Activated CD4-positive, alpha-beta T cell treated with anti-CD3 and anti-CD28 coated beads, Interleukin-2, amount 50 U/mL, for 24 hours (primary cell): ENCODE data around the gene FOSL2.

Source experiments
- DNase-seq, 2 donors: peaks; one replicate each; pipeline ENCODE4 v3.0.0-alpha.2; 2020; ENCODE audit warnings: low read depth in 1 of 2, low spot score in 1 of 2

Gene FOSL2

GRCh38 chr2:28394331-28394877, 1.7 kb downstream of the FOSL2 start:
- no peak for DNase-seq

GRCh38 chr2:28394997-28395333, 2.3 kb downstream of the FOSL2 start:
- no peak for DNase-seq

DNA sequence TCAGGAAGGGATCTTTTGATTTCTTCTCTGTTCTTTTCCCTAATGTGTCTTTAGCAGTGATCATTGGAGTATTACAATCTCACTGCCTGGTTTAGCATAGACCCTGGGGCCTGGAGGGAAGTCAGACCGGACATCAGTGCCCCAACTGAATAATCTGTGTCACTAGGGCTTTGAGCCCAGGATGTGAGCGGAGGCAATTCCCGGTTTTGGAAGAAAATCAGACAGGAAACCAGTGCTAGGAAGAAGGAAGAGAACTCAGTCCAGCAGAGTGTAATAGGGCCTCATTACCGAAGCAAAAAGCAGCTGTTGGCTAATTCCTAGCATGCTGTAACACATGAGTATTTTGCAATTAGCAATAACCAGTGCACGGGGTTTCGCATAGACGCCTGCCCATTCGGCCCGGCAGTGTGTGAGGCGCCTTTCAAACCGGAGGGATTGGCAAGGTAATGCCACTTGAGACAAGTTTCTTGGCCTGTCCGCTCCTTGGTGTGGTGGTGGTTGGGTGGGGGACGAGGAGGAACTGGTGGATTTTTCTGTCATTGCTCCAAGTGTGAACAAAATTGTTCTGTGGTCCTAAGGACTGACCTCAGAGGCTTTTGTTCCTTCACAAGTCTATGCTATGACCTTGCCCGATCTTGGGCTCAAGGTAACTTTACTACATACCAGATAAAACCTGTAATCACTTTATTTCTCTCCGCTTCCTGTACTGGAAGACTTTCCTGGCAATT, 2.8 kb downstream of the FOSL2 start:
- DNase-seq, result no peak

DNA sequence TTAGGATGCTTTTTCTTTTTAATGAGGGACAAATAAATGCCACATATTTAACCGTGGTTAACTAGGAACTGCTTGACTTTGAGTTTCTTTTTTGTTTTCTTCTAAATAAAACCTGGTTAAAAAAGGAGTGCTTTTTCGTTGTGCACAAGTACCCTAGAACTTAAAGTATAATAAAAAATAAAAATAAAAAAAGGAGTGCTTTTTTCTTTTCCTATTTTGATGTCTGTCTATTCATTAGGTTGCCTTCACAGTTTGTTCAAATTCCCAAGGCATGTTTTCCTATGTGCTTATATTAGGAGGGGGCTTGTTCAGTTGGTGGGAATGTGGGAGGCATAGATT, 4.4 kb downstream of the FOSL2 start:
- DNase-seq, result no peak

- no peak for DNase-seq
Measured at GRCh38 chr2:28398101-28398834, 5.6 kb downstream of the FOSL2 start.

DNA sequence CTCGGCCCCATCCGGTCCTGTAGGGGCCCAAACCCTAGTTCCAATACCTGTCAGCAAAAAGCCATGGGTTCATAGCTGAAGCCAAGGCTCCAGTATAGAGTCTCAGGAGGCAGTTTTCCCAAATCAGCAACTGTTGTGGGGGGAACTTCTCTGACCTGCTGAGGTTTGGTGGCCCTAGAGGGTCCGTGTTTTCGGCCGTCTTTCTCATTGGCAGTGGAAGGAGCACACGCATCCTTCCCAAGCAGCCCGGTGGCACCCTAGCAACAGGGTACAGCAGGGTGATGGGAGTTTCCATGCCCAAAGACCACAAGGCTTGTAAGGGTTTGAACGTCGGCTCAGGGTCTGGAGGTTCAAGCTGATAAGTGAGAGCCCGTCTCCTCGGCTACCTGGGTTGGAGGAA, 6.6 kb downstream of the FOSL2 start:
- DNase-seq, result no peak

DNA sequence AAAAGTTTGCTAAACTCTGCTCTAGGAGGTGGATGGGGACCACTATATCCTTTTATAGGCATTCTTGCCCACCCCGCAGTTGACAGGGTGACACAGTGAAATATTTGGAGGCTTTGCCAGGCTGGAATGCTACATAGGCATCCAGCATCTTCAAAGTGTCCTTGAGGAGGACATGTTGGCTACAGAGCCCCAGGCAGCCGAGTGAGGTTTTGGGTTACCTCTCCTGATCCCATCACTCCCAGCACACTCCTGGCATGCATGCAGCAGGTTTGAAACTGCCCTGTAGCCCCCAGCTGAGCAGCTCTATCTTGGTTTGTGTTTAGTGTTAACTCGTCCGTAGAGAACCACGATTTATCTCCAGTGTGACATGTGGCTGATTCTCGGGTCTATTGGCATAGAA, 7.3 kb downstream of the FOSL2 start:
- no peak for DNase-seq

GRCh38 chr2:28400419-28400818, 7.8 kb downstream of the FOSL2 start:
- DNase-seq, result no peak

- DNase-seq, result no peak
Measured at GRCh38 chr2:28400921-28401320, 8.3 kb downstream of the FOSL2 start.

DNA sequence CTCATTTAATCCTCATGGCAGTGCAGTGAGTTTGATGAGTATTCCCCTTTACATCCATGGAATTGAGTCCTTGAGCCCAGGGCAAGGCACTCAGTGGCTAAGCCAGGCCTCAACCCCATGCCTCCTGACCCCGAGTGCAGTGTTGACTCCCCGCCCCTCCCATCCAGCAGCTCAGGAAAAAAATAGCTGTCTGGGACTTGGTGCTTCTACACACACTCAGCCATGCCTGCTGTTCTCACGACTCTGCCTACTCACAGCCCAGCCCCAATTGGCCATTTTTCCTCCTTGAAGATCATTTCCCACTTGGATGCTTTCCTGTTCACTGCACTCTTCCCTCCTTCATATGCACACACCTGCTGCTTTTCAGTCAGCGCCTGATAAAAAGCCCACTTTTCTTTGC, 8.8 kb downstream of the FOSL2 start:
- no peak for DNase-seq

GRCh38 chr2:28401948-28402550, 9.4 kb downstream of the FOSL2 start:
- no peak for DNase-seq

- no peak for DNase-seq
Measured at GRCh38 chr2:28403370-28403956, 10.8 kb downstream of the FOSL2 start.

- no peak for DNase-seq
Measured at GRCh38 chr2:28404086-28404485, 11.4 kb downstream of the FOSL2 start.

GRCh38 chr2:28405537-28405936, 12.9 kb downstream of the FOSL2 start:
- no peak for DNase-seq

GRCh38 chr2:28406276-28407096, 13.8 kb downstream of the FOSL2 start:
- DNase-seq, result no peak

GRCh38 chr2:28407131-28407975, 14.7 kb downstream of the FOSL2 start:
- no peak for DNase-seq

DNA sequence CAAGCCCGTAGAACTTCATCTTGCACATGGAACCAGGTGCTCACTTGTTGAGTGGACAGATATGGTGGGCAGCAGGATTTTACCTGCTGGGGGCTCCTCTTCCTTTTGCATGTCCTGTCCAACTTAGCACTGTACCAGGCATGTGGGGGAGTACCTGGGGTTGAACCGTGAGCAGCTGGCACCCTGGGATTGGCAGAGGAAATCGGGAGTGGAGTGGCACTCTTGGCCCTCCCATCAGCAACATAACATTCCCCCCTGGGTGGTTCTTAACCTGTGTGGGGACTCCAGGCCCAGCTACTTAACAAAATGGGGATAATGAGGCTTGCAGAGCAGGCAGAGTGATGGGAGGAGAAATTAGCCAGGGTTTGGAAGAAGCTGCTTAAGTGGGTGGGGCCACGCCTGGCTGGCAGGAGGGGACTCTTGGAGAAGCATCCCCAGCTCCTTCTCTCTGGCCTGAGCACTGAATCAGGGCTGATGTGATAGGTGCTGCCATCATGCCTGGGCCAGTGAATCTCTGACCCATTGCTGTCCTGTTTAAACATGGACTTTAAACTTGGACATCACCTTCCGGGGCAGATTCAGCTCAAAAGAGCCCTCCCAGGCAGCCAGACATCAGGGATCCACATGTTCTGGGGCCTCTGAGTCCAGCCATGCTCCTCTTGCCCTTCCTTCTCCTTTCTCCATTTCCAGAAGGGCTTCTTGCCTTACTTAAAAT, 15.5 kb downstream of the FOSL2 start:
- DNase-seq, result no peak

DNA sequence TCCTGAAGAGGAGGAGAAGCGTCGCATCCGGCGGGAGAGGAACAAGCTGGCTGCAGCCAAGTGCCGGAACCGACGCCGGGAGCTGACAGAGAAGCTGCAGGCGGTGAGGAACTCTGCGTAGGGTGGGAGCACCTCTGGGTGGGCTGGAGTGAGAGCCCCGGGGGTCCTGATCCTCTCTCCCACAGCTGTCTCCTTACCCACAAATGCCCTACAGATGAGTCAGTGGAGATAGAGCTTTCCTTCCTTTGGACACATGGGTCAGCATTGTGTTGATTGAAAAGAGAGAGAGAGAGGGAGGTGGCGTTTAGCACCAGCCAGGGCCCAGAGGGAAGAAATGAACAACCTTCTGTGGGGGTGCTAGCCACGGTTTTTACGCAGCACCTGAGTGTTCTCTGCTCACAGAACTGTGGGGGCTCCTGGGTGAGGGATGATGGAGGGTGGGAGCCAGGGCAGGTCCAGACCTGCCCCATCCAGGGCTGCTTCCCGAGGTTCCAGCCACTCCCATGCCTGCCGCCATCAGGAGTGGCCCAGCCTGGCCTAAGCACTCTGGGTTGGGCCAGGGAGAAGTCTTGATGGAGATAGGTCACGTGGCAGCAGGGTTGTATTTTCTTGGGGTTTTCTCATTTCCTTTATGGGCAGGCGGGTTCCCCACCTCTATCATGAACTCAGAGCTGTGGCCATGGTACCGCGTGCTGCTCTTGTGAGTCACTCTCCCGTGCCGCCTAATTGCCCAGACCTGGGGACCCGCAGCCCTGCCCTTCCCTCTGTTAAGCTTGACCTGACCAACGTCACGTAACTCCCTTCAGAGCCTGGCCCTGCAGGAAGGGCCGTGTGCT, 16.3 kb downstream of the FOSL2 start:
- peak in 1 of 2 donors; percentile 52 for DNase-seq
